EL (cell line): ENCODE measurements around the gene PTPRJ.
"Not testable (repeated sequence)": the region's sequence is repeated elsewhere in the genome, so short reads cannot be mapped to it uniquely, and the experiment has no call there.

ENCODE experiments used
- DNase-seq: peaks from one replicate; pipeline ENCODE4 v3.0.0-alpha.2; 2016

Gene PTPRJ

DNA sequence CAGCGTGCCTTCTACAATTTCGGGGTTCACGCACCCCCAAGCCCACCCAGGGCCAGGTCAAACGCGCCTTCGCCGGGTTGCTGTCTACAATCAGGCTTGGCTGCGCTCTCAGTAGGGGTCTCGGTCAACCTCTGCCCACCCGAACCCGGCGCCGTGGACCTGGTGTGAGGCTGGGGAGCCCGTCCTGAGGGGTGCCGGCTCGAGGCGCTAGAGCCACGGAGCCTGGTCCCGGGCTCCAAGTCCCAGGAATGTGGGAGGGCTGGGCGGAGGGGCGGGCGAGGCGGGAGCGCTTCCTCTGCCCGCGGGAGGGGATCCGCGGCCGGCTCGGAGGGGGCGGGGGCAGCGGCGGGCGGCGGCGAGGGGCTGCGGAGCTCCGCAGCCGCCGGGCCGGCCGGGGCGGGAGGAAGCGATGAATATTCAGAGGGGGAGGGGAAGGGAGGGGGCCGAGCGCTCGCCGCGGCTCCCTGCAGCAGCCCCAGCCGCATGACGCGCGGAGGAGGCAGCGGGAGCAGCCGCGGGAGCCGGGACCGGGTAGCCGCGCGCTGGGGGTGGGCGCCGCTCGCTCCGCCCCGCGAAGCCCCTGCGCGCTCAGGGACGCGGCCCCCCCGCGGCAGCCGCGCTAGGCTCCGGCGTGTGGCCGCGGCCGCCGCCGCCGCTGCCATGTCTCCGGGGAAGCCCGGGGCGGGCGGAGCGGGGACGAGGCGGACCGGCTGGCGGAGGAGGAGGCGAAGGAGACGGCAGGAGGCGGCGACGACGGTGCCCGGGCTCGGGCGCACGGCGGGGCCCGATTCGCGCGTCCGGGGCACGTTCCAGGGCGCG, at the start of gene PTPRJ:
Gene PTPRJ (plus strand): TSS at position 472 of the 819 bp plus-strand sequence. CDS start 354 bp downstream, outside the sequence.
- peak; percentile 66 for DNase-seq

DNA sequence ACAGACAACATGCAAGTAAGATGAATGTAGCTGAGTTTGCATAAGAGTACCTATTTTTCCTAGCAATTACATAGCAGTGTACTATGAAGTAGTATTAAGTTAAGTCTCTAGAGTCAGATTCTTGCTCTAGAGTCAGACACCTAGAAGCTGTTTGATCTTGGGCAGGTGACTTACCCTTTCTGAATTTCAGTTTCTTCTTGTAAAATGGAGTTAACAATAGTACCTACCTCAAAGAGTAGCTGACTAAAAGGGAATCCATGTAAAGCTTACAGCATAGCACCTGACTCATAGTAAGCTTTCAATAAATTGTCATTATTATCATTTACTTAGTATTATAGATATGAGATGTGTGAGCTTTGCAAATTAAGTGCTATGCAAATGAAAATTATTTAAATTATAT, 47.8 kb upstream of the PTPRJ start:
- DNase-seq: no peak

DNA sequence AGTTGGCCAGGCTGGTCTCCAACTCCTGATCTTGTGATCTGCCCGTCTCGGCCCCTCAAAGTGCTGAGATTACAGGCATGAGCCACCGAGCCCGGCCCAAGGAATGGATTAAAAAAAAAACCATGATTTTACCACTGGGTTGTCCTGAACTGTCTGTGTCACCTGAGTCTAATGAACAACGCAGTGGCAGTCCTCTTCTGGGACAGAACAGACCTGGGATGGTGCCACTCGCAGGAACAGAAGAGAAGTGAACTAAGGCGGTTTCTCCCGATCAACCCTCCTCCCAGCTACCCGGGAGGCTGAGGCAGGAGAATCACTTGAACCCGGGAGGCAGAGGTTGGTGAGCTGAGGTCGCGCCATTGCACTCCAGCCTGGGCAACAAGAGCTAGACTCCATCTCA, 46.6 kb upstream of the PTPRJ start:
- DNase-seq: not testable (repeated sequence)

DNA sequence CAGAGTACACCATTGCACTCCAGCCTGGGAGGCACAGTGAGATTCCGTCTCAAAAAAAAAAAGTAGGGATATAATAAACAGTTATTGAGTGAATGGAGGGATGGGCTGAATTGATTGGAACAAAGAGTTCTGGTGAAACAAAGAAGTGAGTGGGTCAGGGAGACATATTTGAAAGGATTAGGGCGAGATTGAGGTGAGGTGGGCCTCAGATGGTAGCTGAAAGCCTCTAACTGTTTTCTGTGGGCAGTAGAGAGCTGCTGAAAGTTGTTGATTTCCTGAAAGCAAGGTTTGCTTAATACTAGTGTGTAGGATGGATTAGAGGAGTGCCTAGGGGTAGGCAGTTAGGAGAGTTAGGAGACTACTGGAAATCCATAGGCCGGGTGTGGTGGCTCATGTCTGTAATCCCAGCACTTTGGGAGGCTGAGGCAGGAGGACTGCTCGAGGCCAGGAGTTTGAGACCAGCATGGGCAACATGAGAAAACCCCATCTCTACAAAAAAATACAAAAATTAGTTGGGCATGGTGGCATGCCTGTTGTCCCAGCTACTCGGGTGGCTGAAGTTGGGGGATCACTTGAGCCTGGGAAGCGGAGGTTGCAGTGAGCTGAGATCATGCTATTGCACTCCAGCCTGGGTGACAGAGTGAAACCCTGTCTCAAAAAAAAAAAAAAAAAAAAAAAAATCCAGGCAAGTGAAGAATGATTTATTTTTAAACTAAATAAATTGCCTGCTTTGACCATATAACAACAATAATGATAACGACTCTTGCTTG, 41.4 kb upstream of the PTPRJ start:
- DNase-seq: no peak

DNA sequence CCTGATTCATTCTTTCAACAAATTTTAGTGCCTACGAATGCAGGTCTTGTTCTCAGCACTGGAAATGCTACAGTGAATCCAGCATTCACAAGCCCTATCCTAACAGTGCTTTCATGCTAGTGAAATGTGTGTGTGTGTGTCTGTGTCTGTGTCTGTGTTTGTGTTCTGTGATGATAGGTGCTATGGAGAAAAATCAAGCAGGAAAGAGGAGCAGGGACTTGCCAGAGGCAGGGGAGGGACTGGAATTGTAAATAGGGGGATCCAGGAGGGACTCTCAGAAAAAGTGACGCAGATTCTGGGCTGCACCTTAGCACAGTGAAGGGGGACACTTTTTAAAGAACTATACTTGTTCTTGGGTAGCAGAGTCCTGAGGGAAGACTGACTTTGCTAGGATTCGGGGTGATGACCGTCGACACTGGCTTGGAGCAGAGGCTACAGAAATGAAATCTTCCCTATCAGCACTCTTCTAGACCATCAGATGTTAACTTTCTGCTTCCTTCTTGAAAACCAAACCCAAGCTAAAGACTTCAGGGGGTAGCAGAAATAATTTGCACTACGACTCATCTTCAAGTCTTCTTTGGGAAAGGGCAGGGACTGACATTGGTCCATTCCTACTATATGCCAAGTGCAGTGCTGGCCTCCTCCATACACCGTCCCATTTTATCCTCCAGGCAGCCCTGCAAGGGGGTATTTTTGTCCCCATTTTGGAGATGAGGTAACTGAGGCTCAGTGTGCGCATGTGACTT, 39.3 kb upstream of the PTPRJ start:
- DNase-seq: no peak

DNA sequence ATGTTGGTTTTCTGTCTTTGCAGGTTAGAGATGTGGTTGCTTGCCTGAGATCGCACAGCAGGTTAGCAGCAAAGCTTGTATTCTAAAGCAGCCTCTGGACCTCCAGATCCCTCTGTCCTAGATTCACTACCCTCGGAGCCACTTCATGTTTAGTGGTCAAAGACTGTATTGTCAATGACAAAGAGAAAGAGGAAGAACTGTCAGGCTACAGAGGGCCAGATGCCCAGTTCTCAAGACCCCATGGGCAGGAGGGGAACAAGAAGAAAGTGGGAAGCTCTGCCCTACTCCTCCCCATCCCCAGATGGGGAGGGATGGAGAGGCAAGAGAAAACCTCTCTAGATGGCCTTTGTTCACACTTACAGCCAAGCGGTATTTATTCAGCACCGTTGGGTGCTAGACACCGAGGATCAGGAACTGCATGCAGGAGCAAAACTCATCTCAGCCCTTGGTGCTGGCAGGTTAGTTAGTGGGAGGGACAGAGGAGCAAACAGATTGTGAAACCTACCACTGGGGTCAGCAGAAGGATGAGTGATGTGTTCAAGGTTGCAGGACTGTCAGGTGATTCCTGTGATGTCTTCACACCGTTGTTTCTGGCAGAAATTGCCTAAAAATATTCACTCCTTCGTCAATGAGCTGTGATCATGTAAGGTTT, 38.3 kb upstream of the PTPRJ start:
- no peak for DNase-seq

DNA sequence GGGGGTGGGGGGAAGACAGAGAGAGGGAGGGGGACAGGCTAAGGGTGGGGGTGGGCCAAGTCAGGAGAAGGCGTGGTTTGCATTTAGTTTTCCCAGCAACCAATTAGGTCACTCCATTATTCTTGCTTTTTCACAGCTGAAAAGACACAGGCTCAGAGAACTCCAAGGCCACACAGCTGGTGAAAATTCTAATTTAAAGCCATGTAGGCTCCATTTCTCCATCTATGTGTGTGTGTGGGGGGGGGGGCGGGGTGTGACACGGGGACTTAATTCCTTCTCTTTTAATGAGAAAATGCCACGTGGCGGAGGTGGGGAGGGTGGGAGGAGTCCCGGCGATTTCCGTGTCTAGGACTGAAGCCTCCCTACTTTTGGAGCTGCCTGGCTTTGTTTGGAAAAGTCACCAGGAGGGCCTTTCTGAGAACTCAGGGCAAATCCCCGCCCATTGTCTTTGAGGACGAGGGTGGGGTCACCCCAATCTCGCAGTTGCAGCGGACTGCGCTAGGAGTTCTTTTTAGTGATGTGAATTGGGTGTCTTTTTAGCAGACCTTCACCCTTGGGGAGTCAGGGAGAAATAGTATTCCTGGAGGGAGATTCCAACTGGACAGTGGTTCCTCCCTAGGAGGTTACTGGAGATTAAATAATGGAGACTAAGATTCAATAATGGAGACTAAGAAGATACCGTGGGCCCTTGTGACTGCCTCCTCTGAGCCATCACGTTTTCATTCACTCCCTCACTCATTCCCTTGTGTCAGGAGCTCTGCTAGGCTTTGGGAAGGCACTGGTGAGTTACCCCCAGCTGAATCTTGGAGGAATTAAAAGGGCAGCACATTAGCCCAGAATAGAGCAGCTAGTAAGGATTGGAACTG, 36.4 kb upstream of the PTPRJ start:
- no peak for DNase-seq

DNA sequence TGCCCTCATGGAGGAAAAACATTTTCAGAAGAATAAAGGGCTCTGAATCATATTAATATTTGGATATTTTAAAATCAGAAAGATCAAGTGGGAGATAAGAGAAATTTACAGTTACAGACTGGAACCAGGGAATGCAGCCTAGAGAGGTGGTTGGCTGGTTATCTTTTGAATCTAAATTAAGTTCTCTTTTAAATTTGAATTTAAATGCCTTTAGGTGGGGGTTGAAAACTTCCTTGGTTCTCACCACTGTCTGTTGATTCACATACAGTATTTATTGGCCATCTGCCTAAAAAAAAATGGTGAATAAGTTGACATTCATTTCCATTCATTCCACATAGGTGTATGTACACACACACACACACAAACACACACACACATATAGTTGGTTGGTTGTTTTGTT, 35.7 kb upstream of the PTPRJ start:
- no peak for DNase-seq

DNA sequence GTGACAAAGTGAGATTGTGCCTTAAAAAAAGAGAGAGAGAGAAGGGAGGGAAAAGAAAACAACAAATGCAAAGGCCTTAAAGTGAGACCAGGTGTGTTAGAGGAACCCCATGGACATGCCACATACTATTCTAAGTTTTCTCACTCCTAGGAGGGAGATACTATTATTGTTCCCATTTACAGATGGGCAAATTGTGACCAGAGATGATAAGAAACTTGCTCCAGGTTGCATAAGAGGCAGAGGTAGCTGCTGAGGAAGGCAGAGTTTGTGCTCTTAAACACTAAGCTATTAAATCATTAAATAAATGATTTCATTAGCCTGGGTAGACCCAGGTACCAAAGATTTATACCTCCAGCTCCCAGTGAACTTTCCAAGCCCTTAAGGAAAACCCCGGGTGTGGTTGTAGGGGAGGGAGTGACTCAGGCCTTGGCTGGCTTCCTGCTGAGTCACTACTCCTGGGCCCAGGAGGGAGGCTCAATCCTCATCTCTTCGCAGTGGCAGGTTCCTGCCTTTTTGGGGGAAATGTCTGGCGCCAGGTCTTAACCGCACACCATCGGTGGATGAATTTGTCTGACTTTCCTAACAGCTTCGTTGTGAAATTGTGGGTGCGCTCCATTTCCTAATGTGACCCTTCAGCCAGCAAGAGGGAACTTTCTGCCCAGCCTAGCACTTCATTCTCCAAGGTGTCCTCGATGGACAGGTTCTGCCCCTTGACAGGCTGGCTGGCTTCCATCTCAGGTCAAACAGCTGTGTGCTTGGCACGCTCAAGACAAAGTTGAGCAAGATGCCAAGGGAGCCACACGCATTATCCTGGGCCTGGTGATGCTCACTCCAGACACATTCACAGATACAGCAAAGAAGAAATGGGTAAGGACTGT, 33.4 kb upstream of the PTPRJ start:
- peak; percentile 96 for DNase-seq

DNA sequence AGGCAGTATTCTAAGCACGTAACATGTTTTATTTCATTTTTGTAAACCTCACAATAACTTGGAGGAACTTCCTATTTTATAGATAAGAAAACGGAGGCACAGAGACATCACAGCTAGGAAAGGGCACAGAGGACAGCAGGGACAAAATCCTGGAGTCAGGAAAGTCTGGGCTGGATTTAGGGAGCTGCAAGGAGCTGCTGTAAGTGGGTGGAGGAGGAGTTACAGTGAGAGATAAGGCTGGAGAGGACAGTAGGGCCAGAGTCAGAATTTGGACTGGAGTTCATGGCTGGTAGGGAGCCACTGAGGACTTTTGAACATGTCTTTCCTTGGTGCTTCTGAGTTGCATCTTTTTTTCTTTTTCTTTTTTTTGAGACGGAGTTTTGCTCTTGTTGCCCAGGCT, 32.2 kb upstream of the PTPRJ start:
- DNase-seq: no peak

DNA sequence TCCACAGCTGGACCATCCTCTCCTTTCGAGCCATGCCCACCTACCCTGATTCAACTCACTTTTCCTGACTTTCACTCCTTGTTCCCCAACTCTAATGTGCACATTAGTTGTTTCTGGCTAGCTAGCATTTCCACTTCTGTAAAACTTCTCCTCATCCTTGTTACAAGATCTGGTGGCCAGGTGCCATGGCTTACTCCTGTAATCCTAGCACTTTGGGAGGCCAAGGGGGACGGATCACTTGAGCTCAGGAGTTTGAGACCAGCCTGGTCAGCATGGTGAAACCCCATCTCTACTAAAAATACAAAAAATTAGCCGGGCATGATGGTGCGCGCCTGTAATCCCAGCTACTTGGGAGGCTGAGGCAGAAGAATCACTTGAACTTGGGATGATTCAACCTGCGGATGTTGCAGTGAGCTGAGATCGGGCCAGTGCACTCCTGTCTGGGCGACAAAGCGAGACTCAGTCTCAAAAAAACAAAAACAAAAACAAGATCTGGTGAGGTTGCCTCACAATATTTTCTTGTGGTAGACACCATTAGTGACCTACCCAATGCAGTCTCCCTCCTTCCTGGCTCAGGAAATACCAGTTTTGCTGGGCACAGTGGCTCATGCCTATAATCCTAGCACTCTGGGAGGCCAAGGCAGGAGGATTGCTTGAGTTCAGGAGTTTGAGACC, 31.2 kb upstream of the PTPRJ start:
- not testable (repeated sequence) for DNase-seq

DNA sequence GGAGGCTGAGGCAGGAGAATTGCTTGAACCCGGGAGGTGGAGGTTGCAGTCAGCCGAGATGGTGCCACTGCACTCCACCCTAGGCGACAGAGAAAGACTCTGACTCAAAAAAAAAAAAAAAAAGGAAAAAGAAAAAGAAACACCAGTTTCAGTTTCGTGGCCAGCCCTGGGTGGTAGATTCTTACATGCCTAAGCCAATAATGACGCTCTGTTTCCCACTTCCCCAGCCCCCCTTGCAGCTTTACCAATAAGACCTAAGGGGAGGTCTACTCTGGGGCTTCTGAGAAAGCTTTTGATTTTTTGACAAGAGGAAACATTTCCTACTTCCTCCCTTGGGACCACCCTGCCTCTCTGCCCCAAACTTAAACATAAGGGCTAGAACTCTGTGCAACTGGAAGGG, 30.0 kb upstream of the PTPRJ start:
- DNase-seq: no peak

DNA sequence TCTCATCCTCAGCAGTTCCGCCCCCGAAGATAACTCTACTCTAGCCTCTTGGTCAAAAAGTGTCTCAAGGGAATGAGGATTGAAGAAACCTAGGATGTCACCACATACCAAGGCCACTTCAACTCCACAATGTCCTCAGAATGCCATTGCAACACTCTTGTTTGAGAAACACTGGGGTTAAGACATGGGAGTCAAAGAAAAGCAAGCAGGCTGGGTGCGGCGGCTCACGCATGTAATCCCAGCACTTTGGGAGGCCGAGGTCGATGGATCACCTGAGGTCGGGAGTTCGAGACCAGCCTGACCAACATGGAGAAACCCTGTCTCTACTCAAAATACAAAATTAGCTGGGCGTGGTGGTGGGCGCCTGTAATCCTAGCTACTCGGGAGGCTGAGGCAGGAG, 28.9 kb upstream of the PTPRJ start:
- not testable (repeated sequence) for DNase-seq

DNA sequence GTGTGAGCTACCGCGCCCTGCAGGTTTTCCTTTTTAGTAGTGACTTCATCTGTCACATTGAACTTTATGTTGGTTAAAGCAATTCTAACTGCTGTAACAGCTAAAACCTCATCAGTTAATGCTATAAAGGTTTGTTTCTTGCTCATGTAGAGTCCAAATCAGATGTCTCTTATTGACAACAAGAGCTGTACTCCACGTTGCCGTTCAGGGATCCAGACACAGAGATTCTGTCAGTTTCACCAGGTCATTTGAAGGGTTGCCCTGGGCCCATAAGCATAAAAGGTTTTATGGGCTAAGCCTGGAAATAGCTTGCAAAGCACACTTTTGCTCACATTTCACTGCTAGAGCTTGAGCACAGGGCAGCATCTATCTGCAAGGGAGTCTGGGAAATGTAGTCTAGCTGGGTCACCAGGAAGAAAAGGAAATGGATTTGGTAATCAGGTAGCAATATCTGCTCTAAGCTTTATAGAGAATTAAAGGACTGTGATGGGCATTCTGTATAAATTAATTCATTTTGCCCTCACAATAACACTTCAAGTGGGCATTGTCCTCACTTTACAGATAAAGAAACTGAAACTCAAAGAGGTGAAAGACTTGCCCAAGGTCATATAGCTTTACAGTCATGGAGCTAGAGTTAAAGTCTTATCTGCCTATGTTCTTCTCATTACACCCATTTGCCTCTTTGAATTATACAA, 25.2 kb upstream of the PTPRJ start:
- no peak for DNase-seq

DNA sequence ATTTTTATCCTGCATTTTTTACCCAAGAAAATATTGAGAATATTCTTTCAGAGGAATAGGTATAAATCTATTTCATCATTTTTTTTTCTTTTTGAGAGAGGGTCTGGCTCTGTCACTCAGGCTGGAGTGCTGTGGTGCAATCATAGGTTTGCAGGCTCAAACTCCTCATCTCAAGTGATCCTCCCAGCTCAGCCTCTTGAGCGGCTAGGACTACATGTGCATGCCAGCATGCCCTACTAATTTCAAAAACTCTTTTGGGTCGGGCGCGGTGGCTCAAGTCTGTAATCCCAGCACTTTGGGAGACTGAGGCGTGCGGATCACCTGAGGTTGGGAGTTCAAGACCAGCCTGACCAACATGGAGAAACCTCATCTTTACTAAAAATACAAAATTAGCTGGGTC, 20.3 kb upstream of the PTPRJ start:
- no peak for DNase-seq

DNA sequence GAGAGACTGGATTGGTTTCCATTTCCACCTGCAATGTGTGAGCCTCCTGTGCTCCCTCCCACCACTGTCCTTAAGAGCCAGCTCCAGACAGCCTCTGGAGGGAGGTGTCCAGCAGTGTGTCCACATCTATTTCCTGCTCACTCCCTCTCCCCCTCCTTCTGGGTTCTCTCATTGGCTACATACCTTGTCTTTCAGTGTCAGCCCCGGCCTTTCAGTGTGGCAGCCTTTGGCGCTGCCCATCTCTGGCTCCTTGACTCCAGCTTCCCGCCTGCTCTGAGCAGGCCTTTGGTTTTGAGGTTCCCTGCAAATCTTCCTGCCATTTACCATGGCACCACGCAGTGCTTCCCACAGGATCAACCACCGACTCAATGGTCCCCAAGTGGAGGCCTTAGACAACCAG, 19.0 kb upstream of the PTPRJ start:
- peak; percentile 19 for DNase-seq

DNA sequence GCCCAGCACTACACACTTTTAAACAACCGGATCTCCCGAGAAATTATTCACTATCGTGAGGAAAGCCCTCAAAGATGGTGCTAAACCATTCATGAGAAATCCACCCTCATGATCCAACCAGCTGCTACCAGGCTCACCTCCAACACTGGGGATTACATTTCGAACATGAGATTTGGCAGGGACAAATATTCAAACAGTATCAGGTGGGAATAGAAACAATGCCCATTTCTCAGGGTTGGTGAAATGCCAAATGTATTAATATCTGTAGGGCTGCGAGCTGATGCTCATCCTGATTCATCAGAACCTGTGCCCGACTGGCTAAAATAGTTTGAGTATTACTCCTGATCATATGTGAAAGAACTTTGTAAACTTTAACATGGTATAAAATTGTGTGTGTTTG, 15.8 kb upstream of the PTPRJ start:
- DNase-seq: no peak

DNA sequence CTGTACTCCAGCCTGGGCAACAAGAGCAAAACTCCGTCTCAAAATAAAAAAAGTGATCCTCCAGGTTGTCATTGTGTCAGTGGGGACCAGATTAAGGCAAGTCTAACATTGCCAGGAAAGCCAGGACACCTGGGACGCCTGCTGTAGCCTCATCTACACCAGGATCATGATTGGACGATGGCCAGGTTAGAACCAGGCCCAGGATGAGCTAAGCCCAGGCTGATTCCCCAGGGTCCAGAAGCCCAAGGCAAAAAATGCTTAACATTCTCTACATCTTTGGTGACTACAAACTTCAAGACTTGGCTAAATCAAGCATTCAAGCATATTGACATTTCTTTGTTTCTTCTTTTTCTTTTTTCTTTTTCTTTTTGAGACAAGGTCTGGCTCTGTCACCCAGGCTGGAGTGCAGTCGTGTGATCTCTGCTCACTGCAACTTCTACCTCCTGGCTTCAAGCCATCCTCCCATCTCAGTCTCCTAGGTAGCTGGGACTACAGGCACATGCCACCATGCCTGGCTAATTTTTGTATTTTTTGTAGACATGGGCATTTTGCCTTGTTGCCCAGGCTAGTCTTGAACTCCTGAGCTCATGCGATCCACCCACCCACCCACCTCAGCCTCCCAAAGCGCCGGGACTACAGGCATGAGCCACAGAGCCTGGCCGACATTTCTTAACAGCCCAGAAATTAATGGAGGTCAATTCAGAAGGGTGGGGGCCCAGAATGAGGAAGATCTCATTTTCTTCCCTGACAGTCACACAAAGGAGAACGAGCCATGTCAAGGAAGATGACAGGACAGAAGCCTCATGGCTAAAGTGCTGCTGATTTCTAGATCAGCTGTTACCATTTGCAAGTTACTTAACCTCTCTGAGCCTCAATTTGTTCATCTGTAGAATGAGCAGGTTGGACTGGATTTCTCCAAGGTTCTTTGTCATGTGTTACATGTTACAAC, 12.5 kb upstream of the PTPRJ start:
- peak; percentile 75 for DNase-seq

DNA sequence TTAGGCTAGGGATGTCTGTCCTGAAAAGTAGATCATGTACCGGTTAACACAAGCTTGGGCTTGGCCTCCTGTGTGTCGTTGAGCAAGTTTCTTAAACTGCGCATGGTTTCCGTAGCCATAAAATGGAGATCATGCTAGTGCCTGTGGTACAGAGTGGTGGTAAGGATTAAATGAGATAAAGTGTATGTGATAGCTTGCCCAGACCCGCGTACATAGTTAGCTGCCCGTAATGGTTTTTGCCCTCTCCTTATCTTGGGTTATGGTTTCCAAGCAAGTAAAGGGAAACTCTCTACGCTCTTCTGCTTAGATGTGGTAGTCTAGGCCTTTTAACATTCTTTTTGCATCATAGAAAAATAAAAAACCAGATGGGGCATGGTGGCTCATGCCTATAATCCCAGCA, 11.0 kb upstream of the PTPRJ start:
- DNase-seq: no peak
